HG03060 (cell line): Measurements from ENCODE around the gene KIAA0930.
"Not testable (repeated sequence)": the region's sequence is repeated elsewhere in the genome, so short reads cannot be mapped to it uniquely, and the experiment has no call there.

Experiments
- ATAC-seq: cut with Tn5 transposase; IDR thresholded peaks from one replicate; pipeline ENCODE4 v1.9.1; 2021; ENCODE audit warnings: low read depth, moderate number of reproducible peaks; ENCODE audit not compliant: unreplicated experiment

Gene KIAA0930

DNA sequence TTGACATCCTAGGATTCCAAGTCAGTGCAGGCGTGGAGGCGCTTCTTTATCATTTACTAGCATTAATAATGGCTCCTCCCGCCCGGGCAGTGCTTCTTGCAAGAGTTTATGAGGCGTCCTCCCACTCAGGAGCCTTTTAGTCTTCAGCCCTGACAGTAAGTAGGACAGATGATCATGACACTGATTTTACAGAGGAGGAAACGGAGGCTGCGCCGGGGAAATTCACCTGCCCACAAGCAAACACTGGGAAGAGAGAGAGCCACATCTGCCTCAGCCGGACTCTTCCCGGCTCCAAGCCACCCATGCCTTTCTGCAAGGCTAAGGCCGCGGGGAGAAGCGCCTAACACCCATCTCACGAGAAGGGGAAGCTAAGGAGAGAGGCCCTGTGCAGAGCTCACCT is 35.9 kb downstream of the KIAA0930 start:
- no peak for ATAC-seq

DNA sequence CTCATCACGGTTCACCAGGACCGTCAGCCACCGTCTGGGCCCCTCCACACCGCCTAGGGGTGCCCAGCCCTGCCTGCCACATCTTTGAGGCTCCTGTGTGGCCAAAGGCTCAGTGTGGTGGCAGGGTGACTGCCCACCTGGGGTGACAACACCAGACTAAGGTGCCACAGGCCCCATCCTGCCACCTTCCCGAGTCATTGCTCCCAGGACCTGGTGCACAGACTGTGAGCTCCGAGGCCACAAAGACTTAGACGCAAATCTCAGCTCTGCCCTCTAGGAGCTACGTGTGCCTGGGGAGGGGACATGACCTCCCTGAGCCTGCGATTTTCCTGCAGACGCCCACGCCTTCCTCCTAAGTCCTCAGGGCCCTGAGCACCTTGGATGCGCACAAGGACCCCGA is 36.5 kb downstream of the KIAA0930 start:
- ATAC-seq, result no peak

DNA sequence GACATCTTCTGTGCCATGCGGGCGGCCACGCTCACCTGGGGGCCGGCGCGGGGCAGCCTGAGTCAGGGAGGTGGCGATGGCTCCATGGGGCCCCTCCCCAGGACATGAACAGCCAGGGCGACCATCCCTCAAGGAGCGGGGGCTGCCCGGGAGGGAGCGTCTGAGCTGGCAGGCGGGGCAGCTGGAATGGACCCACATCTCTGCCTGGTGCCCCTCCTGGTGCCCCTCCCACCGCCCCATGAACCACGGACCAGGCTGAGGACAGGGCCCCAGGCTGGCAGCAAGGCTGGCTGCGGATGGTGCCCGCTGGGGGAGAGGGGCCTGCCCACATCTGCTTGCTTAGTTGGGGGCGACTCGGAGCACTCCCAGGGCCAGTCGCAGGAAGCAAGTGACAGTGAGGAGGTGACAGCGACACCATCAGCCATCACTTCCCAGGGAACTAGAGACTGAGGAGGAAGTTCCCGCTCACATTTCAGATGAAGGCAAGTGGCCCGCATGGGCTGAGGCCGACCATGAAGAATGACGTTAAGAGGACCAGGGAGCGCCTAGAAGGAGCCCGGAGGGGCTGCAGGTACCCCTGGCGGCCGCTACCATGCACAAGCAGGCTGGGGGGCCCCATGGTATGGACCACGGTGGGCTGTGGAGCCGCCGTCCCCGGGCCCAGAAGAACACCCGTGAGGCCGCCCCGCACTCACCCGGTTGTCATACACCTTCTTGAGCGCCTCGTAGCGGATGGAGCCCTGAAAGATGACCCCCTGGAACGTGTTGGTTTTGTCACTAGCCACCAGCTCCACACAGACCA is 37.3 kb downstream of the KIAA0930 start:
- no peak for ATAC-seq

DNA sequence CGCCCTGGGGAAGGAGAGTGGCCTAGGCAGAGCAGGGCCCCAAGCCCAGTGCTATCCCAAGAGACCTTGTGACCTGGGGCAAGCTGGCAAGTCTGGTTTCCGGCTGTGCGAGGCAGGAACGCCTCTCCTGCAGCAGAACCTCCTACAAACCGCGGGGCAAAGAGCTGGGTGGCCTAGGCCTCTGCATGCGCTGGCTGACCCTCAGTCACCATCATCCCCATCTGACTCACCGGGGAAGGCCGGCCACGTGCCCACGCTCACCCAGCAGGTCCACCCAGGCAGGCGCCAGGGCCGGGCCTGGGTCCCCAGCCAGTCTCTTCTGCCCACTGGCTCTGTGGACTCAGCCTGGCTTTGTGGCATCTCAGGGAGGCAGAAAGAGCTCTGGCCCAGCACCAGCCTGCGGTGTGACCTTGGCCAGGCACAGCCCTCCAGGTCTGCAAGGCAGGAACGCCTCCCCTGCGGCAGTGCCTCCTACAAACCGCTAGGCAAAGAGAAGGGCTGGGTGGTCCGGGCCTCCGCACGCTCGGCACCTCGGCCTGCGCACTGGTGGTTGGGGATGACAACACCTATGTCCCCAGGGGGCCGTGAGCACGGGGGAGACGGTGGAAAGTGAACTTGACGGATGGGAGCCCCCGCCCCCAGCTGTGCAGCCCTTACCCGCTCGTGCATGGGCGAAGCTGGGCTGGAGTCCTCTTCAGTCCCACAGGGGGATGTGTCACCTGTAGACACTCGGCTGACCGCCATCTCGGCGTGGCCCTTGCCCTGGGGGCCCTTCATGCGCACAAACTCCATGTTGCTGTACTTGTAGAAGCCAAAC is 38.2 kb downstream of the KIAA0930 start:
- ATAC-seq, result no peak

DNA sequence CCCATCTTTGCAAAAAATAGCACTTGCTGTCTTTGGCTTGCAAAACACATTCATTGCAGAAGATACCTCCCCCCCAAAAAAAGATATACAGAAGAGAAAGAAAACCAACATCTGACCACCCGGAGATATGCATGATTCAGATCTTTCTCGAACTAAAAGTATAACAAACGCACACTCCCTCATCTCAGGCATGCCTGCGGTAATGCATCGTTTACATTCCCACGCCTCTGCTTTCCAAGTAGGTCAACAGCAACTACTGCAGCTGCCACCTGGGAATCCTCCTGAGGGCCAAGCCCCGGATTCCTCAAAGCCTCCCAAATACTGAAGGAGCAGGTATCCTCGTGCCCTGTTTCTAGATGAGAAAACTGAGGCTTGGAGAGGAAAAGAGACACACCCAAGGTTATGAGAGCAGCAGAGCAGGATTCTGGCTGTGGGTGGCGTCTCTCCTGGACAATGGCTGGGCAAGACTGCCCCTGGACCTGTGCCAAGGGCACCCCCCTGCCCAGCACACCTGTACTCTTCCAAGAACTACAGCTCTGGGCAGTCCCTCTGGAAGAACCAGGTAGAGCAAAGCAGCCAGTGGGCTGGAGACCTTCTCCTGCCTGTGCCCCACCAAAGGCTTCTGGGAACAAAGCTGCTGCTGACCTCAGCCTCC is 38.9 kb downstream of the KIAA0930 start:
- no peak for ATAC-seq

DNA sequence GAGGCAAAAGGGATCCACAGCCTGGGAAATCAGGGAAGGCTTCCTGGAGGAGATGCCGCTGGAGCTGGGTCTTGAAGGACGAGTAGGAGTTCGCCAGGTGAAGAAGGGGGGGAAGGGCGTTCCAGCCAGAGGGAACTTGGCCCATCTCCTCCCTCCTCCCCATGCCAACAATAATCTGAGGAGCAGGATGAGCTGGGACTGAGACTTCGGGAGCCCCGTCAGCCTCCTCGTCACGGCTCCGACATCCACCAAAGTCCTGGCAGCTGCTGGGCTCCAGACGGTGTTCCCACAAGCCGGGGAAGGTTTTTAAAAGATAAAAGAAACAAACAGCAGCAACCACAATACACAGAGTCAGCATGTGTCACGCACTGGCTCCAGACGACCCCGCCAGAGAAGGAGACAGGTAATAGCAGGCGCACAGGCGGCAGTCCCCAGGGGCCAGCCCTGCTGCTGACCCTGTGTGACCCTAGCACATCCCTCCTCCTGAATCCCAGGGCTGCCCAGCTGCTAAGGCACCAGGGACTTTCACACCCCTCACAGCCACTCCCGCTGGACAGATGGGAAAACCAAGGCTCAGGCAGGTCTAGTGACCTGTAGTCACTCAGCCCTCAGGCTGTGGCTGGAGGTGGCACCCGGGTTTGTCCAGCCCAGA is 39.7 kb downstream of the KIAA0930 start:
- ATAC-seq, result no peak

DNA sequence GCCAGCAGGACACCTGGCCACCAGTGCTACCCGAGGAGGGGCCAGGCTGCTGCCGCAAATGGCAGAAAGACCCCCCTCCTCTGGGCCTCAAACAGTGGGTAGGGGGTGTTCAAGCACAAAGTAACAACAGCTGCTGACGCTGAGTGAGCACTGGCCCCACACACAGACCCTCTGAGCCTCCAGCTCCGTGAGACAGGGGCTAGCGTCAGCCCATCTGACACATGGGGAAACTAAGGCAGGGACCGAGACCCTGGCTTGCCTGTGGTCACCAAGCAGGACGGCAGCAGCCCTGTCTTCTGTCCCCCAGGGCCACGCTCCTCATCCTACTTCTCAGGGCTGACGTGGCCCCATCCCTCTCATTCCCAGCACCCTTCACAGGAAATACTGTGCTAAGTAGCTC is 40.5 kb downstream of the KIAA0930 start:
- no peak for ATAC-seq

DNA sequence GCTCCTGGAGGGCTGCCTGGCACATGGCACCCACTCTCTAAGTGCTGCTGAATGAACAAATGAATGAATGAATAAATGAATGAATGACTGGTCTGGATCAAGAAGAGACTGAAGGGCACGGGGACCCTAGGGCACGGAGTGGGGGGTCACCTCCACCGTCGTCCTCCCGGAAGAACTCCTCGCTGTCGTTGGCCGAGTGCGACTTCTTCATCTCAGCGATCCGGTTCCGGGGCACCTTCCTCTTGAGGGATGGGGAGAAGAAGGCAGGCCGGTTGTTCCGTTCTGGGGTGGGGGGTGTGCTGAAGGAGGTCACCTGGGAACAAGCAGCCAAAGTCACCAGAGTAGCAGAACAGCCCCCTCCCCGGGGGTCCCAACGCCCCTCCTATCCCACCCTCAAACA is 41.0 kb downstream of the KIAA0930 start:
- ATAC-seq, result no peak

DNA sequence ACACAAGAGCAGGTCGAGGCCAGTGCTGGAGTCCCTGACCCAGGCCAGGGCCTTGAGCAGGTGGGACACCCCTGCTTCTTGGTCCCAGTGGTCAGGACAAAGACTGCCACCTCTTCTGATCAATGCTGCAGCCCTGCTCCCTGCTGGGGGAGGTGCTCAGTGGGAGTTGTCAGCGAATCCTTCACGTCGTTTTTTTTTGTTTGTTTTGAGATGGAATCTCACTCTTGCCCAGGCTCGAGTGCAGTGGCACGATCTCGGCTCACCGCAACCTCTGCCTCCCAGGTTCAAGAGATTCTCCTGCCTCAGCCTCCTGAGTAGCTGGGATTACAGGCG is 42.3 kb downstream of the KIAA0930 start:
- no peak for ATAC-seq

DNA sequence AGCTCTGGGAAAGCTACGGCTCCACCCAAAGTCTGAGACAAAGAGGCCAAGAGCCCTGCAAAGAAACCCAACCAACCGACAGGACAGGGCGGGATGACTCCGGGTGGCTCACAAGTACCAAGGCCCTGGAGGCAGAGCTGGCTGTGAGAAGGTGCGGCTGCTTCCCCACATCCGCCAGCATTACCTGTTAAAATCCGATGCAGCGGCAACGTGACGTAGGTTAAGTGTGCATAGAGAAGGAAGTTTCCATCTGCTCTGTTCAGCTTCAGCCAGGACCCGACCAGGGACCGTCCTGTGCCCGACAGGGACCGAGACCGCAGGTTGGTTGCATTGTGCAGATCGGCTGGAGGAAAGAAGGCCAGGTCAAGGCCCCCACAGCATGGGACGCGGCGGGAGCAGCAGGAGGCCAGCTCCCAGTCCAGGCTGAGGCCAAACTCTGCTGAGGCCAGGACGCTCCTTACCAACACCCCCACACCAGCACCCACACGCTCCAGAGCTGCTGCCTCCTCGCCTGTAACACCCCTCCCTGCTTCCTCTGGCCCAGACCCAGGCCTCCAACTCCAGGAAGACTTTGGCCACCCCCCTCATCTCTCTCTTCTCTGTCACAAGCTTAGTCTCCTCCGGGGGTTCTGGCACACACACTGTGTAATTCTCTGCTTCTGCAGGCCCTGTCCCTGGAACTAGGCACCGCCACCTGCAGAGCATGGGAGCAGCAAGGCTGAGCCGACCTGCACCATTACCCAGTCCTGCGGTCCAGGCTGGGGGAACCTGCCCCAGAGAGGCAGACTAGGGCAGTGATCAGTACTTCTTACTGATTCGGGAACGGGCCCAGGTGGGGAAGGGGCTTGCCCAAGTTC is 42.9 kb downstream of the KIAA0930 start:
- ATAC-seq, result no peak

DNA sequence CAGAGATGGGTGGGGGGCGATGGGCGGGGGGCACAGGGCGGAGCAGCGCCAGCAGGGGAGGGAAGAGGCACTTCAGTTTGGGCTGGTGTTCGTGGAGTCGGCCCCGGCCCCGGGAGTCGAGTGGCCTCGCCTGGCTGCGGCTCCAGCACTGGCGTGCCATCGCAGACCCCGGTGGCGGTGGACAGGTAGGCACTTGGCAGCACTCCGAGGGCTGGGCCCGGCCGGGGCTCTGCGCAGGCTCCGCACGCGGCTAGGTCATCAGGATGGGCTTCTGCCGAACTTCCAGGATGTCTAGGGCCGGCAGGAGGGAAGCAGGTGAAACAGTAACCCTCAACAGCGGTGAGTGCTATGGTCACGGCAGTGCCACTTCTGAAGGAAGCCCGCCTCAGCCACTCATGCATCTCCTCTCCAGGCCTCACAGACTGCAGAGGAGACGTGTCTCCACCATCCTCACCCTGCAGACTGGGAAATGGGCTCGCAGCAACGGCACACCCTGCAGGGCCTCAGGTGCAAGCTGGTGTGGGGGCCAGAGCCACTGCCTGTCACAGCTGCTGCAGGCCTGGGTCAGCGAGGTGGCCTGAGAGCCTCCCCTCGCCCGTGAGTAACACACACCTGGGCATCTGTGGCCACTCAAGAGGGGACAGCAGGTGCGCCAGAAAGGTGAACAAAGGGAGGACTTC is 43.6 kb downstream of the KIAA0930 start:
- ATAC-seq, result no peak

DNA sequence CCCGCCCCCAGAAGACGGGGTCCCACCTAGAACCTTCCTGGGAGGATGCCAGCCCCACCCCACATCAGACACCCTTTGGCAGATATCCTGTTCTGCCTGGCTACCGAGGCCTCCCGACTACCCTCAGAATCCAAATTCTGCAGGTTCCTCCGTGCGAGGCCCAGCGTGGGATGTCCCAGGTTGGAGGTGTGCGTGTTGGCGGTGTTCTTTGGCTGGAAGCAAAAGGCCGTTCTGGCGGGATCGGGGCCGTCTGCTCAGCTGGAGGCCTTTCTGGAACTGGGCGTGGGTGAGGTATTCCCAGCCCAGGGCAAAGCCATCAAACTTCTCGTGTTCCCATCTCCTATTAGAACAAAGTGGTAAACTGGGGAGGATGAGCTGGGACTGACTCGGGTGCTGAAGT is 44.4 kb downstream of the KIAA0930 start:
- no peak for ATAC-seq

DNA sequence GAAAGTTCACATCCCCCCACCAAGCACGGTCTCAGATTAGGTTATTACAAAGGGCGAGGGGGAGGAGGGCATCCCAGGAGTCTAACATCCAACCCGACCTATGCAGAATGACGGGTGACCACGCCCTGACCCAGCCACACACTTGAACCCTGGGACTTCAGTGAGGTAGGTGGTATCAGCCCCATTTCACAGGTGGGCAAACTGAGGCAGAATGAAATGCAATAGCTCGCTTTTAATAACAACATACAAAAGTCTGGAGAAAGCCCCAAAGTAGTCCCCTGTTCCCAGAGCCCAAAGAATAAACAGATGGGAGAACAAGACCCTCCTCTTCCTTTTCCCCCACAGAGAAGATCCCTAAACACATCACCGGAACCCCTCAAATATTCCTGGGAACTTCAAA is 45.1 kb downstream of the KIAA0930 start:
- no peak for ATAC-seq

DNA sequence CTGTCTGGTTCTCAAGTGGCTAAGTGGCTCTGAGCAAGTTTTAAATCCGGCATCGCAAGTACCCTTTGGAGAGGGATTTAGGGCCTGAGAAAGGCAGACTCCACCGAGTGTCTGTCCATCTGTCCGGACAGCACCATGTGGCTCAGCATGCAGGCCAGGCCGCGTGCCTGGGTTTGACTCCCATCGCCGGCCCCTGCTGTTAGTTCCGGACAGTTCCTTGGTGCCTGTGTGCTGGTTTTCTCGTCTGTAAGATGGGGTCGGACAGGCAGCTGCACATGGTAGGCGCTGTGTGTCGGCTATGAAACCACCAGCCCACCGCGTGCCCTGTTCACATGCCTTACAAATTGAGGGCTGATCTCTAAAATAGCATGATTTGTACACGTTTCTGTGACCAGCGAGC is 46.0 kb downstream of the KIAA0930 start:
- no peak for ATAC-seq

DNA sequence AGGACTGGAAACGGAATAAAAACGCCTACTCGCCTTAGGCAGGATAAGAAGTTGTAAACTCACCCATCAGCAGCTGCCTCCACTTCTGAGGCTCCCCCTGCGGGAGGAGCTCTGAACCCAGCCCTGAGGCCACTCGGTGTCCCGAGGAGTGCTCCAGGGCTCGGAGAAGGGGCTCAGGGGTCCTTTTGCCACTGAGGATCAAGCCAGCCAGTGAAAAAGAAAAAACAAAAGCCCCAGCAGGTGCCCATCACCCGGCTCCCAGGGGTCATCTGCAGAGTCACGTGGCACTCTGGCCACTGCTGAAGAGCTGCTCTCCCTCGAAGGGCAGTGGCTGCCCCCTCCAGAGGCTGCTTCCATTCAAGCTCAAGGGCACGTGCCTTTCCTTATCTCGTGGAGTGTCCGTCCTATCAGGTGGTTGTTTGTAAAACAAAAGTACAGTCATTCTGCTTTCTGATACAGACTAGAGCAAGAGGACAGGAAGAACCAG is 48.0 kb downstream of the KIAA0930 start:
- no peak for ATAC-seq

DNA sequence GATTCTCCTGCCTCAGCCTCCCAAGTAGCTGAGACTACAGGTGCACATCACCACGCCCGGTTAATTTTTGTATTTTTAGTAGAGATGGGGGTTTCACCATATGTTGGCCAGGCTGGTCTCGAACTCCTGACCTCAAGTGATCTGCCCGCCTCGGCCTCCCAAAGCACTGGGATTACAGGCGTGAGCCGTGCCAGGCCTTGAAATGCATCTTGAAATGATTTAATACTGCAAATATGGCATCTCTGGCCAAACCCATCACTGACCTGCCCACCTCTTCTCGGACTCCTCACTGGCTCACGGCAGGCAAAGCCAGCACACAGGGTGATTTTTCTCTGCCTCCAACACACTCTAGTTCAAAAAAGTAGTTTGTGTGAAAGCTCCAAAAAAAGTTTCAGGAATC is 48.9 kb downstream of the KIAA0930 start:
- not testable (repeated sequence) for ATAC-seq

DNA sequence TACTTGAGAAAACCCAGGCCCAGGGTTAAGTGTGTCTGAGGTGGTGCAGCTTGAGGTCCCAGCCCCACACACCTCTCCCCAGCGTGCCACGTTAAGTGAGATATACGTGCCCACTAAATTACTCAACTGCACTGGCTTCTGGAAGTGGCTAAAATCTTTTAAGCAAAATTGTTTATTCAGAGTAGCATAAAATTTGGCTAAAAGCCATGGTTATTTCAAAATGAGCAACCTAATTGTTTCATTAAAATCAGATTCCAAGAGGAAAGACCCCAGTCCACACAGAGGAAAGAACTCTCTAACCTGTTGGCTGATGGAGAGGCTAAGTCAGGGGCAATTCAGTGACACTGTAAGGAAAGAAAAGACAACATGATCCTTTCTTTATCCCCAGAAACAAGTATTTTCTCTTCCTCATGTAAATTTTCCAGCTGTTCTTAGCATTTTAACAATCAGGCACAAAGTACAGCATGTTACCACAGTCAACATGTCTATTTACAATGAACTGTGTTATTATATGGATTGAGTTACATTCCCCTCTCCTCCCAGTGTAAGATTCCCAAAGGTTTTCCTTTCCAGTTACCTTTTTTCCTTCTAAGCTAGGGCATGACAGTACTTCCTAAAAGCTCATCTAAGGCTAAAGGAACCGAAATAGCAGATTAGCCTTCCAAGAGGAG is 50.4 kb downstream of the KIAA0930 start:
- no peak for ATAC-seq

DNA sequence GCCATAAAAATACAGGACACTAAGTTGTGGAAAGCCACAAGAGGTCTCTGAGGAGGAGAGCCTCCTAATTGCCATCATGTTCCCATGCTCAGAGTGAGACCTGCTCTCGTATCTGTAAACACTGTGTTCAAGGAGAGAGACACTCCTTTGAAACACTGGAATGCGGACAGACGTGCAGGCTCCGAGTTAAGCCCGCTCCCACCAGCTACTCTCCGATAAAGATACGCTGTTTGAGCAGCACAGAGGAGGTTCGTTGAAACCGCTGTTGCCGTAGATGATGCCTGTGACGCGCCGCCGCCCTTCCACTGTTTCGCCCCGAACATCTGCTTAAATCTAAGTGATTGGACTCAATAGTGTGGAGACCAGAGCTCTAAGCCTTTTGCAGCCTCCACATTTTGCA is 51.9 kb downstream of the KIAA0930 start:
- no peak for ATAC-seq

DNA sequence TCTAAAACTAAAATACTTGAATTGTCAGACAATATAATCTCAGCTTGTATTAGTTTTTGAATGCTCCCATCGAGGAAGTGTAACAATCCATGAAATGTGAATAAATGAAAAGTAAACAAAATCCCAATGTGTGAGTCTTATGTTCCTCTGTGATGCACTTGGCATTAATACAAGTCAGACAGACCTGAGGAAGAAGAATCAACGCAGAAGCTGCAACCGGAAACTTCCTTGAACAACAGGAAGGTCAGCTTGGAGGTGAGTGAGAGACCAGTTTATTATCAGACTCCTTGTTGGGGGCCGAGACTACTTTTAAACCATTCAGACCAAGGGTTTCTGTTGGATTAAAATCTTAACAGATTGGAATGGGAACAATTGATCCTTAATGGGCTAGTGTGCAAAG is 52.8 kb downstream of the KIAA0930 start:
- ATAC-seq, result no peak
